GM10847 (cell line): Measurements from ENCODE around the gene UBL3.

Source experiments
- POLR2A ChIP-seq: IDR thresholded peaks from 2 replicates; pipeline ENCODE4 v1.6.1; 2011; ENCODE audit not compliant: insufficient read length; ENCODE audit errors: extremely low read depth

The UBL3 gene

GRCh38 chr13:29763436-29764180, 86.8 kb downstream of the UBL3 start:
- TF ChIP-seq POLR2A, result no peak

GRCh38 chr13:29761815-29762214, 88.6 kb downstream of the UBL3 start:
- TF ChIP-seq POLR2A, result no peak

- TF ChIP-seq POLR2A, result no peak
These were observed 89.3 kb downstream of the UBL3 start for GRCh38 chr13:29761160-29761559.

GRCh38 chr13:29760544-29760943, 89.9 kb downstream of the UBL3 start:
- TF ChIP-seq POLR2A, result no peak

GRCh38 chr13:29758531-29759114, 91.8 kb downstream of the UBL3 start:
- TF ChIP-seq POLR2A, result no peak

GRCh38 chr13:29756506-29756905, 93.9 kb downstream of the UBL3 start:
- TF ChIP-seq POLR2A, result no peak

- no peak for TF ChIP-seq POLR2A
These were observed 96.0 kb downstream of the UBL3 start for GRCh38 chr13:29754473-29754806.

- TF ChIP-seq POLR2A, result no peak
These were observed 96.6 kb downstream of the UBL3 start for GRCh38 chr13:29753618-29754472.

- TF ChIP-seq POLR2A, result no peak
These were observed 98.2 kb downstream of the UBL3 start for GRCh38 chr13:29752175-29752574.

GRCh38 chr13:29750183-29750530, 100.3 kb downstream of the UBL3 start:
- no peak for TF ChIP-seq POLR2A

- TF ChIP-seq POLR2A, result no peak
These were observed 100.8 kb downstream of the UBL3 start for GRCh38 chr13:29749401-29750182.

- no peak for TF ChIP-seq POLR2A
These were observed 102.3 kb downstream of the UBL3 start for GRCh38 chr13:29748097-29748496.

GRCh38 chr13:29746148-29746677, 104.2 kb downstream of the UBL3 start:
- TF ChIP-seq POLR2A, result no peak

- no peak for TF ChIP-seq POLR2A
These were observed 104.7 kb downstream of the UBL3 start for GRCh38 chr13:29745704-29746103.

GRCh38 chr13:29743201-29743786, 107.1 kb downstream of the UBL3 start:
- no peak for TF ChIP-seq POLR2A
